Type B pancreatic cell (in vitro differentiated cells): ENCODE data around the gene GRIK1. TPM values are rescaled to one million over a fixed set of nuclear protein-coding genes. Genes with fewer than 3 reads are reported as not detected.

ENCODE experiments used
- DNase-seq: peaks from one replicate; pipeline ENCODE4 v3.0.0; 2021; ENCODE audit warnings: mixed read lengths; ENCODE audit not compliant: unreplicated experiment; ENCODE audit errors: extremely low spot score
- H3K27ac Mint-ChIP-seq: 2 replicates; pipeline ENCODE4 v1.8.0; 2021; ENCODE audit warnings: mild to moderate bottlenecking, mixed read lengths
- H3K27me3 Mint-ChIP-seq: 2 replicates; pipeline ENCODE4 v1.8.0; 2021; ENCODE audit warnings: mixed read lengths
- H3K36me3 Mint-ChIP-seq: 2 replicates; pipeline ENCODE4 v1.8.0; 2021; ENCODE audit warnings: mixed read lengths
- H3K4me1 Mint-ChIP-seq: one replicate; pipeline ENCODE4 v1.8.0; 2021; ENCODE audit warnings: mixed read lengths; ENCODE audit not compliant: unreplicated experiment
- H3K4me3 Mint-ChIP-seq: 2 replicates; pipeline ENCODE4 v1.8.0; 2021; ENCODE audit warnings: mild to moderate bottlenecking, mixed read lengths
- H3K9me3 Mint-ChIP-seq: 2 replicates; pipeline ENCODE4 v1.8.0; 2021; ENCODE audit warnings: mixed read lengths
- CTCF ChIP-seq: fragments of 200-600 bp; sonication (generic); conservative IDR thresholded peaks from 2 replicates; pipeline ENCODE4 v1.5.0; 2021; ENCODE audit warnings: antibody characterized with exemption, mild to moderate bottlenecking
- total RNA-seq: library from RNA; stranded (reverse); gene quantifications from 2 replicates; pipeline ENCODE4 v1.2.1, GENCODE V29; 2021; ENCODE audit warnings: low replicate concordance

GRIK1 gene
- total RNA-seq, 1 donor from 2014 or later: 6.1 TPM

DNA sequence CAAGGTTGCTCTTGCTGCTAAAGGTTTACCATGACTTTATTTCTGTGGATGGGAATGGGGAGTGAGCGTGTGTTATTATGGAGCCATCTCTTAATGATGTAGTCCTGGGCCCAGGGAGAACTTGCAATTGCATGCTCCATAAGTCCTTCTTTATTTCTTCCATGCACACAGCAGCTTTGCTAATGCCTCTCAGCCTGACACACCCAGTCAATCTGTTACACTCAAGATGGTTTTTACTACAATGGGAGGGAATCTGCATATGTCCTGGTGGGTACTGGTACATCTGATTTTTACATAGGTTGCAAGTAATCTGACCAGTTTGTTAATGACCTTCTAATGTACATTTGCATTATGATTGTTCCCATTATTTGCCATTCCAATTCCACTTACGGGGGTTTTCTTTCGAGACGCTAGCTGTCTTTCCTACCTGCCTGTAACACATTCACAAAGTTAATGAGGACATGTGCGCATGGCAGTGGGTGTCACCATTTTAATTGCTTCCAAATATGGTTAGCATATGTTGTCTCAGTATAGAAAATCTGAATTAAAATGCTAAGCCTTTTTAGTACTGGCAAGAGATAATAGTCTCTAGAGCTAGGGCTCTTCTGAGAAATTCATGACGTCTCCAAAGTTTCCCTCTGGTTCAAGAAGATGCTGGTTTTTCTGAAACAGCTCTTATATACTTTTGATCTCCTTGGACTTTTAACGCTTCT, 188.2 kb downstream of the GRIK1 start:
- Mint-ChIP-seq H3K9me3 (peaks cover 5% of the 10 kb centered on the region), H3K4me1 (no peaks in the 10 kb centered on the region), H3K27me3 (no peaks in the 10 kb centered on the region), H3K4me3 (no peak overlapping the region), H3K27ac (no peak overlapping the region), H3K36me3 (no peaks in the 10 kb centered on the region)
- DNase-seq: no peak
- no peak for TF ChIP-seq CTCF

GRCh38 chr21:29749957-29750356, 189.8 kb downstream of the GRIK1 start:
- no peaks in the 10 kb centered on the region for H3K36me3 Mint-ChIP-seq
- DNase-seq: no peak
- no peaks in the 10 kb centered on the region for H3K4me1 Mint-ChIP-seq
- H3K9me3 Mint-ChIP-seq: no peaks in the 10 kb centered on the region
- H3K27me3 Mint-ChIP-seq: no peaks in the 10 kb centered on the region
- H3K4me3 Mint-ChIP-seq: no peak overlapping the region
- no peak for TF ChIP-seq CTCF
- no peak overlapping the region for H3K27ac Mint-ChIP-seq

GRCh38 chr21:29749223-29749622, 190.6 kb downstream of the GRIK1 start:
- H3K4me3 Mint-ChIP-seq: no peak overlapping the region
- H3K4me1 Mint-ChIP-seq: no peaks in the 10 kb centered on the region
- H3K9me3 Mint-ChIP-seq: no peaks in the 10 kb centered on the region
- no peak overlapping the region for H3K27ac Mint-ChIP-seq
- no peak for TF ChIP-seq CTCF
- no peaks in the 10 kb centered on the region for H3K27me3 Mint-ChIP-seq
- DNase-seq: no peak
- no peaks in the 10 kb centered on the region for H3K36me3 Mint-ChIP-seq

DNA sequence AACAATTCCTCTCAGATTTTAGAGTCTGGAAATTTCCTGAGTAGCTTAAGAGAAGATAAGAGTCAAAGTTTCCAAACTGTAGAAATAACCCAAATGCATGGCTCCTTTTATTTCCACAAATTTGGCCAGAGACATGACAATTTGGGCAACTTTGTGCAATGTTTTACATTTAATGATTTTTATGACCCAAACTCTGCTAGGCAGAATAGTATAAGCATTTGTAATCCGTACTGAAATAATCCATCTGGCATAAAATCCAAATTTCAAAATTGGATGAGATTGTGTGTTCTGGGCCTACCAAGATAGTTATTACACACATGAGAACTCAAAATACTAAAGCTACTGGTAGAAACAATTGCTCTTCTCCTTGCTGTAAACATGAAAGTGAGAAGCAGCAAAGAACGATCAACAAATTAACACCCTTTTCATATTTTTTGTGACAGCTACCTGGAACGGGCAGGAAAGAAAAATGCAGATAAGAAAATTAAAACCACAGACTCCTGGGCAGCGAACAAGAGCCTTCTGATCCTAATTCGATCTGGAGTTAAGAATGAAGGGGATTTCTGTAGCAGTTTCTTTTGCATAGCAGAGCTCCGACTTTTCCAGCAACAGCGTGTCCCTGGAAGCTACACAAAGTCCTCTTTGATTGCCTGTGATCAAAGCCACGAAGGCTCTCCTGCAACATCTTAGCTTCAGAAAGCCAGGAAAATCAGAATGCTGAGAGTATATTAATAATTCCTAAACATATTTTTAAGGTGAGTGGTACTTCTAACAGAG, 191.2 kb downstream of the GRIK1 start:
- TF ChIP-seq CTCF: no peak
- Mint-ChIP-seq H3K27ac (no peak overlapping the region), H3K9me3 (no peaks in the 10 kb centered on the region), H3K4me3 (no peak overlapping the region), H3K36me3 (no peaks in the 10 kb centered on the region), H3K4me1 (no peaks in the 10 kb centered on the region), H3K27me3 (no peaks in the 10 kb centered on the region)
- no peak for DNase-seq

- no peak overlapping the region for H3K27ac Mint-ChIP-seq
- no peak for DNase-seq
- H3K36me3 Mint-ChIP-seq: peaks cover 4% of the 10 kb centered on the region
- no peaks in the 10 kb centered on the region for H3K27me3 Mint-ChIP-seq
- H3K4me1 Mint-ChIP-seq: no peaks in the 10 kb centered on the region
- H3K9me3 Mint-ChIP-seq: no peaks in the 10 kb centered on the region
- no peak for TF ChIP-seq CTCF
- no peak overlapping the region for H3K4me3 Mint-ChIP-seq
These were observed 198.0 kb downstream of the GRIK1 start for GRCh38 chr21:29741761-29742160.
